HepG2 (cell line): ENCODE results near the gene SYCE3.

Source experiments
- ETV6 ChIP-seq: sonication (generic); formaldehyde crosslinking; conservative IDR thresholded peaks from 2 replicates; pipeline ENCODE4 v1.4.0; 2020; ENCODE audit warnings: missing genetic modification reagents
- ISL2 ChIP-seq: sonication (generic); formaldehyde crosslinking; IDR thresholded peaks from 2 replicates; pipeline ENCODE4 v1.5.0; 2020; ENCODE audit warnings: missing genetic modification reagents
- KAT8 ChIP-seq: IDR thresholded peaks from 2 replicates; pipeline ENCODE4 v1.6.1; 2016; ENCODE audit warnings: missing genetic modification reagents, missing compliant biosample characterization
- NFRKB ChIP-seq: fragments of 450-650 bp; IDR thresholded peaks from 2 replicates; pipeline ENCODE4 v1.6.1; 2017
- NFYC ChIP-seq: IDR thresholded peaks from 2 replicates; pipeline ENCODE4 v1.6.1; 2016; ENCODE audit warnings: missing genetic modification reagents, missing compliant biosample characterization
- POLR2AphosphoS5 ChIP-seq: IDR thresholded peaks from 2 replicates; pipeline ENCODE4 v1.6.1; 2012; ENCODE audit warnings: low read depth, low read length
- ZFP36 ChIP-seq: fragments of 150-350 bp; IDR thresholded peaks from 2 replicates; pipeline ENCODE4 v1.6.1; 2018; ENCODE audit warnings: borderline replicate concordance, low read length, low read depth; ENCODE audit not compliant: partially characterized antibody
- ZMYM2 ChIP-seq: sonication (generic); formaldehyde crosslinking; IDR thresholded peaks from 2 replicates; pipeline ENCODE4 v1.8.0; 2022; ENCODE audit warnings: mild to moderate bottlenecking, missing genetic modification reagents
- ZNF747 ChIP-seq: sonication (generic); formaldehyde crosslinking; IDR thresholded peaks from 2 replicates; pipeline ENCODE4 v1.8.1; 2023; ENCODE audit warnings: missing genetic modification reagents, mild to moderate bottlenecking, borderline replicate concordance
- TF ChIP-seq, protein P1 (sequence below): sonication (generic); formaldehyde crosslinking; IDR thresholded peaks from 2 replicates; pipeline ENCODE4 v1.5.0; 2020; ENCODE audit warnings: mild to moderate bottlenecking, missing genetic modification reagents, moderate library complexity
- TF ChIP-seq, protein P2 (sequence below): IDR thresholded peaks from 2 replicates; pipeline ENCODE4 v1.6.1; 2012; ENCODE audit warnings: low read depth, low read length, improper control_type of control experiment
- TF ChIP-seq, protein P3 (sequence below): sonication (generic); formaldehyde crosslinking; IDR thresholded peaks from 2 replicates; pipeline ENCODE4 v1.5.0; 2020; ENCODE audit warnings: mild to moderate bottlenecking, missing genetic modification reagents
- TF ChIP-seq, protein P4 (sequence below): sonication (generic); formaldehyde crosslinking; IDR thresholded peaks from 2 replicates; pipeline ENCODE4 v1.4.0; 2020; ENCODE audit warnings: missing genetic modification reagents

DNA sequence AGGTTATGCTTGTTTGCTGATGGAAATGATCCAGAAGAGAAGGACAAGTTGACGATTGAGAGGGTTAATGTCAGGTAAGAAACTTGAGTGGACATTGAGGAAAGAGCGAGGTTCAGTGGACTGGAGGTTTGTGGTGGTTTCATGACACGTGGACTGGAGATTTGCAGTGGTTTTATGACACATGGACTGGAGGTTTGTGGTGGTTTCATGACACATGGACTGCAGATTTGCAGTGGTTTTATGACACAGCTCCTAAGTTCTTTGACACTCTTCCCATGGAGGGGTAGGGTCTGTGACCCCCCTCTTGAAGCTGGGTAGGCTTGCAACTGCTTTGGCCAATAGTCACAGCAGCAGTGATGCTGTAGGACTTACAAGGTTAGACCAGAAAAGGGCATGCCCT lies 32.5 kb upstream of the SYCE3 start:
- TF ChIP-seq ZMYM2 = no peak
- TF ChIP-seq KAT8 (CRISPR knock-in tag) = no peak
- no peak for TF ChIP-seq NFRKB
- TF ChIP-seq ETV6 (CRISPR knock-in tag) = no peak
- TF ChIP-seq, protein P1, sequence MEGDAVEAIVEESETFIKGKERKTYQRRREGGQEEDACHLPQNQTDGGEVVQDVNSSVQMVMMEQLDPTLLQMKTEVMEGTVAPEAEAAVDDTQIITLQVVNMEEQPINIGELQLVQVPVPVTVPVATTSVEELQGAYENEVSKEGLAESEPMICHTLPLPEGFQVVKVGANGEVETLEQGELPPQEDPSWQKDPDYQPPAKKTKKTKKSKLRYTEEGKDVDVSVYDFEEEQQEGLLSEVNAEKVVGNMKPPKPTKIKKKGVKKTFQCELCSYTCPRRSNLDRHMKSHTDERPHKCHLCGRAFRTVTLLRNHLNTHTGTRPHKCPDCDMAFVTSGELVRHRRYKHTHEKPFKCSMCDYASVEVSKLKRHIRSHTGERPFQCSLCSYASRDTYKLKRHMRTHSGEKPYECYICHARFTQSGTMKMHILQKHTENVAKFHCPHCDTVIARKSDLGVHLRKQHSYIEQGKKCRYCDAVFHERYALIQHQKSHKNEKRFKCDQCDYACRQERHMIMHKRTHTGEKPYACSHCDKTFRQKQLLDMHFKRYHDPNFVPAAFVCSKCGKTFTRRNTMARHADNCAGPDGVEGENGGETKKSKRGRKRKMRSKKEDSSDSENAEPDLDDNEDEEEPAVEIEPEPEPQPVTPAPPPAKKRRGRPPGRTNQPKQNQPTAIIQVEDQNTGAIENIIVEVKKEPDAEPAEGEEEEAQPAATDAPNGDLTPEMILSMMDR (CRISPR knock-in tag) = no peak
- TF ChIP-seq, protein P2, sequence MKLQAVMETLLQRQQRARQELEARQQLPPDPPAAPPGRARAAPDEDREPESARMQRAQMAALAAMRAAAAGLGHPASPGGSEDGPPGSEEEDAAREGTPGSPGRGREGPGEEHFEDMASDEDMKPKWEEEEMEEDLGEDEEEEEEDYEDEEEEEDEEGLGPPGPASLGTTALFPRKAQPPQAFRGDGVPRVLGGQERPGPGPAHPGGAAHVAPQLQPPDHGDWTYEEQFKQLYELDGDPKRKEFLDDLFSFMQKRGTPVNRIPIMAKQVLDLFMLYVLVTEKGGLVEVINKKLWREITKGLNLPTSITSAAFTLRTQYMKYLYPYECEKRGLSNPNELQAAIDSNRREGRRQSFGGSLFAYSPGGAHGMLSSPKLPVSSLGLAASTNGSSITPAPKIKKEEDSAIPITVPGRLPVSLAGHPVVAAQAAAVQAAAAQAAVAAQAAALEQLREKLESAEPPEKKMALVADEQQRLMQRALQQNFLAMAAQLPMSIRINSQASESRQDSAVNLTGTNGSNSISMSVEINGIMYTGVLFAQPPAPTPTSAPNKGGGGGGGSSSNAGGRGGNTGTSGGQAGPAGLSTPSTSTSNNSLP = no peak
- TF ChIP-seq ISL2 = no peak
- TF ChIP-seq, protein P3, sequence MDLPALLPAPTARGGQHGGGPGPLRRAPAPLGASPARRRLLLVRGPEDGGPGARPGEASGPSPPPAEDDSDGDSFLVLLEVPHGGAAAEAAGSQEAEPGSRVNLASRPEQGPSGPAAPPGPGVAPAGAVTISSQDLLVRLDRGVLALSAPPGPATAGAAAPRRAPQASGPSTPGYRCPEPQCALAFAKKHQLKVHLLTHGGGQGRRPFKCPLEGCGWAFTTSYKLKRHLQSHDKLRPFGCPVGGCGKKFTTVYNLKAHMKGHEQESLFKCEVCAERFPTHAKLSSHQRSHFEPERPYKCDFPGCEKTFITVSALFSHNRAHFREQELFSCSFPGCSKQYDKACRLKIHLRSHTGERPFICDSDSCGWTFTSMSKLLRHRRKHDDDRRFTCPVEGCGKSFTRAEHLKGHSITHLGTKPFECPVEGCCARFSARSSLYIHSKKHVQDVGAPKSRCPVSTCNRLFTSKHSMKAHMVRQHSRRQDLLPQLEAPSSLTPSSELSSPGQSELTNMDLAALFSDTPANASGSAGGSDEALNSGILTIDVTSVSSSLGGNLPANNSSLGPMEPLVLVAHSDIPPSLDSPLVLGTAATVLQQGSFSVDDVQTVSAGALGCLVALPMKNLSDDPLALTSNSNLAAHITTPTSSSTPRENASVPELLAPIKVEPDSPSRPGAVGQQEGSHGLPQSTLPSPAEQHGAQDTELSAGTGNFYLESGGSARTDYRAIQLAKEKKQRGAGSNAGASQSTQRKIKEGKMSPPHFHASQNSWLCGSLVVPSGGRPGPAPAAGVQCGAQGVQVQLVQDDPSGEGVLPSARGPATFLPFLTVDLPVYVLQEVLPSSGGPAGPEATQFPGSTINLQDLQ (CRISPR knock-in tag) = no peak
- TF ChIP-seq ZNF747 (CRISPR knock-in tag) = no peak
- TF ChIP-seq ZFP36 = no peak
- TF ChIP-seq POLR2AphosphoS5 = no peak
- TF ChIP-seq, protein P4, sequence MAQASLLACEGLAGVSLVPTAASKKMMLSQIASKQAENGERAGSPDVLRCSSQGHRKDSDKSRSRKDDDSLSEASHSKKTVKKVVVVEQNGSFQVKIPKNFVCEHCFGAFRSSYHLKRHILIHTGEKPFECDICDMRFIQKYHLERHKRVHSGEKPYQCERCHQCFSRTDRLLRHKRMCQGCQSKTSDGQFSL (CRISPR knock-in tag) = no peak
- no peak for TF ChIP-seq NFYC (CRISPR knock-in tag)
